ENCODE measurements around the gene UBLCP1.

Gene UBLCP1

DNA sequence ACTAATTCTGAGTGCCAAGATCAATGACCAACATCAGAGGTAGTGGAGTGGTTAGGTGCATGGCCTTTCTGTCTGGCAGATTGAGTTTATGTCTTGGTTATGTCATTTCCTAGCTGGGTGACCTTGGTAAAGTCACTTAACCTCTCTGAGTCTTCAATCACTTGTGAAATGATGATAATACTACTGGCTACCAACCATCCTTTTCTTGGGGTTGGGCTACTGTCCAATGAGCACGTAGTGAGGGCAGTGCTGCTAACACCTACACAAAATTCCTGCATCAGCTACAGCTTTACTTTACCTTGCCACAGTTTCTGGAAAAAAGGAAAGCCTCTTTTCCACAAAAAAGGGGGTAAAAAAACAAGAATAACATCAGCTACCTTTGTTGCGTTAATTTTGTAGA lies 54.8 kb downstream of the UBLCP1 start:
- TF ChIP-seq TAF1 (IDR thresholded peaks at IDR 0.05; ENCODE audit: borderline replicate concordance, insufficient read depth, low read length) (no peak), POLR2AphosphoS5 (IDR thresholded peaks at IDR 0.05; ENCODE audit: low read depth, low read length) (no peak), SIN3A (IDR thresholded peaks at IDR 0.05; ENCODE audit: borderline replicate concordance, insufficient read depth, low read length) (no peak), FOXP2 (optimal IDR thresholded peaks at IDR 0.05; ENCODE audit: borderline replicate concordance, extremely low read depth, extremely low read length, insufficient read depth) (no peak)
- TF ChIP-seq, protein P1, sequence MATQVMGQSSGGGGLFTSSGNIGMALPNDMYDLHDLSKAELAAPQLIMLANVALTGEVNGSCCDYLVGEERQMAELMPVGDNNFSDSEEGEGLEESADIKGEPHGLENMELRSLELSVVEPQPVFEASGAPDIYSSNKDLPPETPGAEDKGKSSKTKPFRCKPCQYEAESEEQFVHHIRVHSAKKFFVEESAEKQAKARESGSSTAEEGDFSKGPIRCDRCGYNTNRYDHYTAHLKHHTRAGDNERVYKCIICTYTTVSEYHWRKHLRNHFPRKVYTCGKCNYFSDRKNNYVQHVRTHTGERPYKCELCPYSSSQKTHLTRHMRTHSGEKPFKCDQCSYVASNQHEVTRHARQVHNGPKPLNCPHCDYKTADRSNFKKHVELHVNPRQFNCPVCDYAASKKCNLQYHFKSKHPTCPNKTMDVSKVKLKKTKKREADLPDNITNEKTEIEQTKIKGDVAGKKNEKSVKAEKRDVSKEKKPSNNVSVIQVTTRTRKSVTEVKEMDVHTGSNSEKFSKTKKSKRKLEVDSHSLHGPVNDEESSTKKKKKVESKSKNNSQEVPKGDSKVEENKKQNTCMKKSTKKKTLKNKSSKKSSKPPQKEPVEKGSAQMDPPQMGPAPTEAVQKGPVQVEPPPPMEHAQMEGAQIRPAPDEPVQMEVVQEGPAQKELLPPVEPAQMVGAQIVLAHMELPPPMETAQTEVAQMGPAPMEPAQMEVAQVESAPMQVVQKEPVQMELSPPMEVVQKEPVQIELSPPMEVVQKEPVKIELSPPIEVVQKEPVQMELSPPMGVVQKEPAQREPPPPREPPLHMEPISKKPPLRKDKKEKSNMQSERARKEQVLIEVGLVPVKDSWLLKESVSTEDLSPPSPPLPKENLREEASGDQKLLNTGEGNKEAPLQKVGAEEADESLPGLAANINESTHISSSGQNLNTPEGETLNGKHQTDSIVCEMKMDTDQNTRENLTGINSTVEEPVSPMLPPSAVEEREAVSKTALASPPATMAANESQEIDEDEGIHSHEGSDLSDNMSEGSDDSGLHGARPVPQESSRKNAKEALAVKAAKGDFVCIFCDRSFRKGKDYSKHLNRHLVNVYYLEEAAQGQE (IDR thresholded peaks at IDR 0.05; ENCODE audit: insufficient read depth in 1 of 2, low read depth in 2 of 2, low read length in 2 of 2) = no peak

DNA sequence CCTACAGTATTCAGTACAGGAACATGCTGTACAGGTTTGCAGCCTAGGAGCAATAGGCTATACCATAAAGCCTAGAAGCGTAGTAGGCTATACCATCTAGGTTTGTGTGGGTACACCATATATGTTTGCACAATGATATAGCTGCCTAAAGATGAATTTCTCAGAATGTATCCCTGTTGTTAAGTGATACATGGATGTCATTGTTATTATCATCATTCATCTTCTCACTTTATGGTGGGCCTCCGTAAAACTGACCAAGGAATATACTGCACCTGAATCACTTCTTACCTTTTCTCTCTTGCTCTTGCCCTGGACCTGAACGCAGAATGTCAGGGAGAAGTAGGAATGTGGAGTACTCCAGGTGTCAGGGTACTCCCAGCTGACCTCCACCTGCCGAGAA lies 55.4 kb downstream of the UBLCP1 start:
- no peak for TF ChIP-seq TAF1 (IDR thresholded peaks at IDR 0.05; ENCODE audit: borderline replicate concordance, insufficient read depth, low read length)
- TF ChIP-seq, protein P1 (IDR thresholded peaks at IDR 0.05; ENCODE audit: insufficient read depth in 1 of 2, low read depth in 2 of 2, low read length in 2 of 2) = no peak
- TF ChIP-seq POLR2AphosphoS5 (IDR thresholded peaks at IDR 0.05; ENCODE audit: low read depth, low read length) = no peak

DNA sequence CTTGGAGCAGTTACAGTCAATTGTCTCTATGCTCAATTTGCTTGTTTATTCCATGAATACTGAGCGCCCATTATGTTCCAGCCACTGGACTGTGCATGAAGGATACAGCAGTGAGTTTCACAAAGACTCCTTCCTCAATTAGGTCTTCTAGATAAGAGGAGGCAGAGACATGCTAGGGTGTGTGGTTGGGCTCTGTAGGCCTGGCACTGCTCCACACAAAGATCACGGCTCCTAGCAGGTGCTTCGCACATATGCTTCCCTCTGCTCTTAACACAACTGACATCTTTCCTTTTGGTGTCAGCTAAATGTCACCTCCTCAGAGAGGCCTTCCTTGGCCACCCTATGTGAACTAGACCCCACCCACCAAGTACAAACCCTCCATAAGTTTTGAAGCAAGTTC lies 56.3 kb downstream of the UBLCP1 start:
- no peak for TF ChIP-seq SIN3A (IDR thresholded peaks at IDR 0.05; ENCODE audit: borderline replicate concordance, insufficient read depth, low read length)

DNA sequence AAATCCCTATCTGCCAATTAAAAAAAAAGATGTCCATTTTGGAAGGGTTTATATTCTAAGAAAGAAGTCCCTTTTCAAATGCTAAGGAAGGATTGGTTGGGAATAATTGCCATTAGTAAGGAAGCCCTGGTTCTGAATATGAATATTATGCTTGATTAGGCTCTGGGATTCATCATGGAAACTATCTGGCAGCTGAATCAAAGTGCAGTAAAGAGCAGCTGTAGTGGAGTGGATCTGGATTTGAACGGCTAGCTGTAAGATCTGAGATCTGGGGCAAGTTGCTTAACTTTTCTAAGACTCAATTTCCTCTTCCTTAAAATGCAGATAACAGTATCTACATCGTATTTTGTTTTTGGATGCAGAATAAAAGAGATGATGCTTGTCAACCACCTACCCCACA lies 56.7 kb downstream of the UBLCP1 start:
- TF ChIP-seq POLR2AphosphoS5 (IDR thresholded peaks at IDR 0.05; ENCODE audit: low read depth, low read length) (no peak), TAF1 (IDR thresholded peaks at IDR 0.05; ENCODE audit: borderline replicate concordance, insufficient read depth, low read length) (no peak), SIN3A (IDR thresholded peaks at IDR 0.05; ENCODE audit: borderline replicate concordance, insufficient read depth, low read length) (no peak), FOXP2 (optimal IDR thresholded peaks at IDR 0.05; ENCODE audit: borderline replicate concordance, extremely low read depth, extremely low read length, insufficient read depth) (no peak)
- TF ChIP-seq, protein P1 (IDR thresholded peaks at IDR 0.05; ENCODE audit: insufficient read depth in 1 of 2, low read depth in 2 of 2, low read length in 2 of 2) = no peak

DNA sequence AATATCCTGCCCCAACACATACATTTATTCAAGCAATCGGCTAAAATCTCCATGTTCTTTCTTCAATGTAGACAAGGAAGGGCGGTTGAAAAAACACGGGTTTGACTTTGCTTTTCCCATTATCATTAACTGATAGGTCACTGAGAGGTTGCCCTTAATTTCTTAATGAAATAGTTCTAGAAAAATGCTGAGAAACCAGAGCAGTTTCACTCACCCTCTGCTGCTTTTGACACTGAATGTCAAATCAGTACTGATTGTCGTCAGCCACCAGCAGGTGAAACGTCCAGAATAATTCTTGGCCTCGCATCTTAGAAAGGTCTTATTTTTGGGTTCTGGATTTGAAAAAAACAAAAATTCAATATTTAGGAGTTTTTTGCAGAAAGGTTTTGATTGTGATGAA lies 59.1 kb downstream of the UBLCP1 start:
- TF ChIP-seq POLR2AphosphoS5 (IDR thresholded peaks at IDR 0.05; ENCODE audit: low read depth, low read length) (no peak), SIN3A (IDR thresholded peaks at IDR 0.05; ENCODE audit: borderline replicate concordance, insufficient read depth, low read length) (no peak), FOXP2 (optimal IDR thresholded peaks at IDR 0.05; ENCODE audit: borderline replicate concordance, extremely low read depth, extremely low read length, insufficient read depth) (no peak)
- TF ChIP-seq, protein P1 (IDR thresholded peaks at IDR 0.05; ENCODE audit: insufficient read depth in 1 of 2, low read depth in 2 of 2, low read length in 2 of 2) = no peak
